A549 (cell line): ENCODE data around the gene RNU6-7. TPM values are rescaled to one million over a fixed set of nuclear protein-coding genes. Genes with fewer than 3 reads are reported as not detected.

ENCODE experiments used
- ATAC-seq, 2 experiments: fragments of 200-7000 bp in 1 of 2; fragments of >200 bp in 1 of 2; cut with Nextera tagmentation in 1 of 2; cut with Tn5 transposase in 1 of 2; 3 replicates each; pipeline versions ENCODE4 v1.8.0 to v1.9.1; 2018 to 2020; ENCODE audit warnings: mild to moderate bottlenecking in 1 of 2, moderate library complexity in 1 of 2
- CTCF ChIA-PET: fragments of 300-600 bp; sonication (Branson Sonifier 250); formaldehyde crosslinking; extraction: SDS; loops from one replicate; lab custom pipeline; 2021; ENCODE audit warnings: antibody characterized with exemption, inconsistent platforms; lab: Yijun Ruan, JAX
- POLR2A ChIA-PET: fragments of 350-600 bp; formaldehyde crosslinking; extraction: SDS; loops from one replicate; lab custom pipeline; 2021; ENCODE audit warnings: antibody characterized with exemption, inconsistent platforms; lab: Yijun Ruan, JAX
- DNase-seq, 2 experiments: peaks; one replicate each; pipeline versions ENCODE4 v3.0.0 to v3.0.0-alpha.2; 2011 to 2016; ENCODE audit warnings: low read depth in 1 of 2, low spot score in 1 of 2
- FAIRE-seq: peaks from 2 replicates; lab custom pipeline; 2011; peaks lifted over from hg19 to GRCh38; lab: Jason Lieb, UNC
- H3K27ac ChIP-seq, 2 experiments: fragments of >200 bp; sonication (Bioruptor Twin); formaldehyde crosslinking; 3 replicates each; pipeline ENCODE4 v1.5.1; 2016 to 2017
- H3K4me1 ChIP-seq: fragments of >200 bp; sonication (Bioruptor Twin); formaldehyde crosslinking; 3 replicates; pipeline ENCODE4 v1.6.1; 2016
- H3K4me2 ChIP-seq: fragments of >200 bp; sonication (Bioruptor Twin); formaldehyde crosslinking; 3 replicates; pipeline ENCODE4 v1.6.1; 2016
- H3K4me3 ChIP-seq: fragments of >200 bp; sonication (Bioruptor Twin); formaldehyde crosslinking; 3 replicates; pipeline ENCODE4 v1.5.1; 2016
- H3K9me3 ChIP-seq: fragments of >200 bp; sonication (Bioruptor Twin); formaldehyde crosslinking; 3 replicates; pipeline ENCODE4 v1.6.1; 2016
- BHLHE40 ChIP-seq: IDR thresholded peaks from 2 replicates; pipeline ENCODE4 v1.6.1; 2012; ENCODE audit warnings: low read depth, low read length, inconsistent platforms
- CHD2 ChIP-seq: fragments of 150-350 bp; IDR thresholded peaks from 2 replicates; pipeline ENCODE4 v1.6.1; 2014; ENCODE audit warnings: low read length; ENCODE audit not compliant: partially characterized antibody
- E2F6 ChIP-seq: IDR thresholded peaks from 2 replicates; pipeline ENCODE4 v1.6.1; 2012; ENCODE audit warnings: low read depth, borderline replicate concordance
- HES2 ChIP-seq: fragments of >200 bp; sonication (Bioruptor Twin); formaldehyde crosslinking; IDR thresholded peaks from 2 replicates; pipeline ENCODE4 v1.6.1; 2016
- MAFK ChIP-seq: fragments of 450-650 bp; IDR thresholded peaks from 2 replicates; pipeline ENCODE4 v1.6.1; 2014; ENCODE audit not compliant: partially characterized antibody
- POLR2AphosphoS2 ChIP-seq: conservative IDR thresholded peaks from 2 replicates; pipeline ENCODE4 v1.6.1; 2012; ENCODE audit warnings: low read length, improper control_type of control experiment, inconsistent platforms
- ZFP36 ChIP-seq: fragments of 450-650 bp; IDR thresholded peaks from 2 replicates; pipeline ENCODE4 v1.6.1; 2014; ENCODE audit warnings: borderline replicate concordance; ENCODE audit not compliant: partially characterized antibody
- WGBS: methylation state at CpG from one replicate; pipeline ENCODE4 v1.1.6; 2017; ENCODE audit errors: missing lambda C conversion rate; 5-methylcytosine and 5-hydroxymethylcytosine counted together
- polyA plus RNA-seq, 4 experiments: library from polyadenylated mRNA; depleted of rRNA in 3 of 4; stranded (reverse); fragments of >200 nt; fragmentation: RNase III in 1 of 4; extraction: RNeasy Plus Mini Kit Qiagen cat#74134 plus additional on column Dnase treatment in 1 of 4; gene quantifications; 2 replicates in 3 of 4; 3 replicates in 1 of 4; pipeline ENCODE4 v1.2.3, GENCODE V29; 2011 to 2017
- small RNA-seq, 6 experiments: library from RNA; depleted of rRNA; stranded (forward); fragments of <200 nt; gene quantifications; one replicate each; pipeline ENCODE3, GENCODE V24; 2012

Gene RNU6-7
- polyA plus RNA-seq, 2 of the 4 experiments (the other 2 are of a cell fraction): not detected

- ChIA-PET POLR2A (no interaction called here), CTCF (interaction anchor here (0.7 to 7.2 kb wide), 24 partner anchors 8 to 794 kb away, joined by 3 to 67 read pairs (median 5); partner anchors contain the start of genes ARHGAP5, DTD2 and RNU6-7)
- TF ChIP-seq CHD2 (no peak), HES2 (no peak), E2F6 (no peak), BHLHE40 (no peak), MAFK (no peak), ZFP36 (no peak), POLR2AphosphoS2 (no peak)
- Histone ChIP-seq H3K4me1 (peaks cover 12% of the 10 kb centered on the region; the same call in 2 of the 3 replicates), H3K27ac (peak overlapping the region; percentile 1 to 37; a peak in 1 of 6 replicates), H3K4me3 (no peak overlapping the region), H3K4me2 (no peak overlapping the region), H3K9me3 (no peaks in the 10 kb centered on the region)
- DNase-seq (no peak), FAIRE-seq (no peak), ATAC-seq (no peak)
- WGBS: 76% methylated on average over 4 of the region's 4 CpGs
Measured at GRCh38 chr14:32251530-32251929, 49.7 kb downstream of the RNU6-7 start.

Small RNA genes within 50 kb of the gene (small RNA-seq; reads per million reads assigned to genes)
- 0 to 5.6 (median 0.13) reads per million in 6 experiments for gene RNU6-7
- gene RNU6-8: 0 to 14.2 (median 3.1) reads per million in 6 experiments

Other genes starting within 250 kb of the RNU6-7 start
- gene ARHGAP5, start 124.7 kb upstream of the RNU6-7 start, polyA plus RNA-seq (2011; rRNA removed): 57.3 and 66.1 TPM in 2 replicates
- gene ARHGAP5, start 124.7 kb upstream of the RNU6-7 start, polyA plus RNA-seq (2017; fragmentation: RNase III; extraction: RNeasy Plus Mini Kit Qiagen cat#74134 plus additional on column Dnase treatment): 32.5 to 33.6 TPM (median 33.0 TPM) in 3 replicates
- not detected in 2 replicates for gene RNU6-8, start 1.2 kb downstream of the RNU6-7 start, polyA plus RNA-seq (2011; rRNA removed)
- not detected in 3 replicates for gene RNU6-8, start 1.2 kb downstream of the RNU6-7 start, polyA plus RNA-seq (2017; fragmentation: RNase III; extraction: RNeasy Plus Mini Kit Qiagen cat#74134 plus additional on column Dnase treatment)
- 1.6 and 1.9 TPM in 2 replicates for gene AKAP6, start 127.3 kb downstream of the RNU6-7 start, polyA plus RNA-seq (2011; rRNA removed)
- 0.22 to 0.37 TPM (median 0.27 TPM) in 3 replicates for gene AKAP6, start 127.3 kb downstream of the RNU6-7 start, polyA plus RNA-seq (2017; fragmentation: RNase III; extraction: RNeasy Plus Mini Kit Qiagen cat#74134 plus additional on column Dnase treatment)